ENCODE data around the gene SLC38A11.

The SLC38A11 gene

GRCh38 chr2:164960159-164960558 is 4.8 kb upstream of the SLC38A11 start:
- no peak overlapping the region for H3K27ac ChIP-seq
- POLR2A ChIA-PET (ENCODE audit: low non-redundant PET): no interaction called here
- CTCF ChIA-PET: no interaction called here
- no peak for TF ChIP-seq CTCF (conservative IDR thresholded peaks at IDR 0.05; ENCODE audit: low read depth)
- DNase-seq (ENCODE audit: low spot score): no peak

GRCh38 chr2:164954186-164954585 is 1.1 kb downstream of the SLC38A11 start:
- no peak overlapping the region for H3K27ac ChIP-seq
- CTCF ChIA-PET: no interaction called here
- DNase-seq (ENCODE audit: low spot score): no peak
- TF ChIP-seq CTCF (conservative IDR thresholded peaks at IDR 0.05; ENCODE audit: low read depth): no peak
- POLR2A ChIA-PET (ENCODE audit: low non-redundant PET): no interaction called here

GRCh38 chr2:164953279-164953678 is 2.0 kb downstream of the SLC38A11 start:
- CTCF ChIA-PET: no interaction called here
- no peak for DNase-seq (ENCODE audit: low spot score)
- POLR2A ChIA-PET (ENCODE audit: low non-redundant PET): no interaction called here
- no peak overlapping the region for H3K27ac ChIP-seq
- no peak for TF ChIP-seq CTCF (conservative IDR thresholded peaks at IDR 0.05; ENCODE audit: low read depth)

GRCh38 chr2:164952057-164952702 is 3.1 kb downstream of the SLC38A11 start:
- POLR2A ChIA-PET (ENCODE audit: low non-redundant PET): no interaction called here
- no peak for DNase-seq (ENCODE audit: low spot score)
- CTCF ChIA-PET: interaction anchor here (1.0 to 1.1 kb wide), 2 partner anchors 39 to 251 kb away, joined by 3 to 5 read pairs; partner anchors contain the start of gene SCN3A
- no peak overlapping the region for H3K27ac ChIP-seq
- TF ChIP-seq CTCF (conservative IDR thresholded peaks at IDR 0.05; ENCODE audit: low read depth): no peak

- CTCF ChIA-PET: no interaction called here
- H3K27ac ChIP-seq: no peak overlapping the region
- DNase-seq (ENCODE audit: low spot score): no peak
- no peak for TF ChIP-seq CTCF (conservative IDR thresholded peaks at IDR 0.05; ENCODE audit: low read depth)
- POLR2A ChIA-PET (ENCODE audit: low non-redundant PET): no interaction called here
Observed at GRCh38 chr2:164948540-164948939, 6.8 kb downstream of the SLC38A11 start.

- POLR2A ChIA-PET (ENCODE audit: low non-redundant PET): no interaction called here
- no peak for DNase-seq (ENCODE audit: low spot score)
- no peak overlapping the region for H3K27ac ChIP-seq
- CTCF ChIA-PET: no interaction called here
- no peak for TF ChIP-seq CTCF (conservative IDR thresholded peaks at IDR 0.05; ENCODE audit: low read depth)
Observed at GRCh38 chr2:164947281-164947680, 8.0 kb downstream of the SLC38A11 start.
